ENCODE measurements around the gene CH25H. TPM values are rescaled to one million over a fixed set of nuclear protein-coding genes. Genes with fewer than 3 reads are reported as not detected.

CH25H gene
- total and polyA plus RNA-seq, 10 of the 15 experiments (the other 5 are each of a cell fraction or from before 2014, with no cell fraction given), result not detected

DNA sequence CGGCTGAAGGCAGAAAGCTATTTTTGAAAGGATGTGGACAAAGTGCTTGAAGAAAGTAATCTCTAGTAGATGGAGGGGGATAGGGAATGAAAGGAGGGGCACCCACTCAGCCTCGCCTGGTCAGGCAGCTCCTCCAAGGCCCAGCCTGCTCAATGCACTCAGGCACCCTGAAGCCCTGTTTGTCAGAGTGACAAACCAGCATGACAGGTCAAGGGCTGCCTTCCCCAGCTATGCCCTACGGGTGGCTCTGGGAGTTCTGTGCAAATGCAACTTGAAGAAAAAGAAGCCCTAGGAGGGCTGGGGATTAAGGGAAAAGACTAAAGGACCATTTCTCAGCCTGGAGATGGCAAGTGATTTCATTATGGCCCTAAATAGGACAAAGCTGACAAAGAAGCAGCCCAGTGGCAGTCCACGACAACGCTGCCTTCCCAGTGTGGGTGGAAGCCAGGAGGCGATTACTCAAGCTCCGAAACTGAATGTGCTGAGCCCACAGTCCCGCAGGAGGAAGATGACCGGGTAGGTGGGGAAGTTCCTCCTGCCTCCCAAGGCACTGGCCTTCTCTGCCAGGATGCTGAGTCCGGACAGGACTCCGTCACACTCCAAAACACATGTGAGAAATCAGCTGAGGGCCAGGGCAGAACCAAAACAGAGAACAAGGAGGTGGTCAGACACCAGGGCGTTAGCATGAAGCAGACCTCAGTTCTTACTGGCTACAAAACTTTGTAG, 28.1 kb upstream of the CH25H start:
- Histone ChIP-seq H3K9ac (ENCODE audit: control insufficient read depth, insufficient read depth, low read length) (no peak overlapping the region), H3K4me2 (ENCODE audit: control insufficient read depth, insufficient read depth) (no peak overlapping the region), H3K4me3 (no peak overlapping the region), H2AFZ (ENCODE audit: control insufficient read depth, low read depth, low read length) (no peak overlapping the region), H3K9me3 (replicated peaks; ENCODE audit: control insufficient read depth, insufficient read depth, low read length) (no peaks in the 10 kb centered on the region), H4K20me1 (ENCODE audit: control insufficient read depth, insufficient read depth) (no peaks in the 10 kb centered on the region), H3K27ac (ENCODE audit: control insufficient read depth, insufficient read depth) (no peak overlapping the region), H3K36me3 (ENCODE audit: control insufficient read depth in 2 of 2, insufficient read depth in 2 of 2, low read length in 1 of 2) (peaks cover 0 to 5% of the 10 kb centered on the region in 2 experiments; a peak in 2 of 4 replicates), H3K27me3 (replicated peaks in 1 of 2; ENCODE audit: control insufficient read depth in 2 of 2, insufficient read depth in 2 of 2, low read length in 1 of 2) (no peaks in the 10 kb centered on the region), H3K79me2 (ENCODE audit: control insufficient read depth, insufficient read depth, low read length) (no peaks in the 10 kb centered on the region), H3K4me1 (ENCODE audit: control insufficient read depth, insufficient read depth, low read length) (no peaks in the 10 kb centered on the region)
- ChIA-PET SMC1A (ENCODE audit: uncharacterized antibody, unreplicated experiment) (interaction anchor here (1.0 to 1.2 kb wide), 3 partner anchors 9 to 17 kb away, joined by 3 to 4 read pairs (median 3); no protein-coding TSS in a partner anchor), RAD21 (ENCODE audit: unreplicated experiment) (no interaction called here), CTCF (interaction anchor here (1.3 to 2.8 kb wide), 5 partner anchors 9 to 184 kb away, joined by 5 to 16 read pairs (median 6); no protein-coding TSS in a partner anchor), POLR2A (no interaction called here)
- 88% methylated on average over 12 of the region's 12 CpGs for WGBS (ENCODE audit: insufficient coverage, insufficient replicate concordance, low lambda C conversion rate, missing lambda C conversion rate)
- no TSS peak for BruUV-seq (replicated peaks)
- intact Hi-C loops (cut with micrococcal nuclease; ENCODE audit: unreplicated experiment) (no loop called here), in situ Hi-C loops (cut with MboI) (no loop called here)
- no peak for ATAC-seq
- FAIRE-seq, result no peak
- DNase-seq (ENCODE audit: low read depth, low spot score), result no peak
- TF ChIP-seq CHD1 (IDR thresholded peaks at IDR 0.05; ENCODE audit: low read depth, low read length), result no peak
- TF ChIP-seq KDM1A (IDR thresholded peaks at IDR 0.05; ENCODE audit: borderline replicate concordance), result no peak
- no peak for TF ChIP-seq JUNB (IDR thresholded peaks at IDR 0.05)
- TF ChIP-seq, protein P1, sequence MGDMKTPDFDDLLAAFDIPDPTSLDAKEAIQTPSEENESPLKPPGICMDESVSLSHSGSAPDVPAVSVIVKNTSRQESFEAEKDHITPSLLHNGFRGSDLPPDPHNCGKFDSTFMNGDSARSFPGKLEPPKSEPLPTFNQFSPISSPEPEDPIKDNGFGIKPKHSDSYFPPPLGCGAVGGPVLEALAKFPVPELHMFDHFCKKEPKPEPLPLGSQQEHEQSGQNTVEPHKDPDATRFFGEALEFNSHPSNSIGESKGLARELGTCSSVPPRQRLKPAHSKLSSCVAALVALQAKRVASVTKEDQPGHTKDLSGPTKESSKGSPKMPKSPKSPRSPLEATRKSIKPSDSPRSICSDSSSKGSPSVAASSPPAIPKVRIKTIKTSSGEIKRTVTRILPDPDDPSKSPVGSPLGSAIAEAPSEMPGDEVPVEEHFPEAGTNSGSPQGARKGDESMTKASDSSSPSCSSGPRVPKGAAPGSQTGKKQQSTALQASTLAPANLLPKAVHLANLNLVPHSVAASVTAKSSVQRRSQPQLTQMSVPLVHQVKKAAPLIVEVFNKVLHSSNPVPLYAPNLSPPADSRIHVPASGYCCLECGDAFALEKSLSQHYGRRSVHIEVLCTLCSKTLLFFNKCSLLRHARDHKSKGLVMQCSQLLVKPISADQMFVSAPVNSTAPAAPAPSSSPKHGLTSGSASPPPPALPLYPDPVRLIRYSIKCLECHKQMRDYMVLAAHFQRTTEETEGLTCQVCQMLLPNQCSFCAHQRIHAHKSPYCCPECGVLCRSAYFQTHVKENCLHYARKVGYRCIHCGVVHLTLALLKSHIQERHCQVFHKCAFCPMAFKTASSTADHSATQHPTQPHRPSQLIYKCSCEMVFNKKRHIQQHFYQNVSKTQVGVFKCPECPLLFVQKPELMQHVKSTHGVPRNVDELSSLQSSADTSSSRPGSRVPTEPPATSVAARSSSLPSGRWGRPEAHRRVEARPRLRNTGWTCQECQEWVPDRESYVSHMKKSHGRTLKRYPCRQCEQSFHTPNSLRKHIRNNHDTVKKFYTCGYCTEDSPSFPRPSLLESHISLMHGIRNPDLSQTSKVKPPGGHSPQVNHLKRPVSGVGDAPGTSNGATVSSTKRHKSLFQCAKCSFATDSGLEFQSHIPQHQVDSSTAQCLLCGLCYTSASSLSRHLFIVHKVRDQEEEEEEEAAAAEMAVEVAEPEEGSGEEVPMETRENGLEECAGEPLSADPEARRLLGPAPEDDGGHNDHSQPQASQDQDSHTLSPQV (IDR thresholded peaks at IDR 0.05), result no peak
- no peak for TF ChIP-seq BCL11A (IDR thresholded peaks at IDR 0.05; ENCODE audit: low read depth, low read length)
- TF ChIP-seq, protein P2, sequence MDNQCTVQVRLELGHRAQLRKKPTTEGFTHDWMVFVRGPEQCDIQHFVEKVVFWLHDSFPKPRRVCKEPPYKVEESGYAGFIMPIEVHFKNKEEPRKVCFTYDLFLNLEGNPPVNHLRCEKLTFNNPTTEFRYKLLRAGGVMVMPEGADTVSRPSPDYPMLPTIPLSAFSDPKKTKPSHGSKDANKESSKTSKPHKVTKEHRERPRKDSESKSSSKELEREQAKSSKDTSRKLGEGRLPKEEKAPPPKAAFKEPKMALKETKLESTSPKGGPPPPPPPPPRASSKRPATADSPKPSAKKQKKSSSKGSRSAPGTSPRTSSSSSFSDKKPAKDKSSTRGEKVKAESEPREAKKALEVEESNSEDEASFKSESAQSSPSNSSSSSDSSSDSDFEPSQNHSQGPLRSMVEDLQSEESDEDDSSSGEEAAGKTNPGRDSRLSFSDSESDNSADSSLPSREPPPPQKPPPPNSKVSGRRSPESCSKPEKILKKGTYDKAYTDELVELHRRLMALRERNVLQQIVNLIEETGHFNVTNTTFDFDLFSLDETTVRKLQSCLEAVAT (IDR thresholded peaks at IDR 0.05), result no peak
- no peak for TF ChIP-seq CHD2 (IDR thresholded peaks at IDR 0.05; ENCODE audit: borderline replicate concordance, low read depth, low read length)
- TF ChIP-seq ZNF622 (IDR thresholded peaks at IDR 0.05), result no peak
- TF ChIP-seq, protein P3, sequence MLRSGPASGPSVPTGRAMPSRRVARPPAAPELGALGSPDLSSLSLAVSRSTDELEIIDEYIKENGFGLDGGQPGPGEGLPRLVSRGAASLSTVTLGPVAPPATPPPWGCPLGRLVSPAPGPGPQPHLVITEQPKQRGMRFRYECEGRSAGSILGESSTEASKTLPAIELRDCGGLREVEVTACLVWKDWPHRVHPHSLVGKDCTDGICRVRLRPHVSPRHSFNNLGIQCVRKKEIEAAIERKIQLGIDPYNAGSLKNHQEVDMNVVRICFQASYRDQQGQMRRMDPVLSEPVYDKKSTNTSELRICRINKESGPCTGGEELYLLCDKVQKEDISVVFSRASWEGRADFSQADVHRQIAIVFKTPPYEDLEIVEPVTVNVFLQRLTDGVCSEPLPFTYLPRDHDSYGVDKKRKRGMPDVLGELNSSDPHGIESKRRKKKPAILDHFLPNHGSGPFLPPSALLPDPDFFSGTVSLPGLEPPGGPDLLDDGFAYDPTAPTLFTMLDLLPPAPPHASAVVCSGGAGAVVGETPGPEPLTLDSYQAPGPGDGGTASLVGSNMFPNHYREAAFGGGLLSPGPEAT (IDR thresholded peaks at IDR 0.05; ENCODE audit: low read depth), result no peak
- TF ChIP-seq ZNF24 (IDR thresholded peaks at IDR 0.05), result no peak
- no peak for TF ChIP-seq MYC (IDR thresholded peaks at IDR 0.05; ENCODE audit: insufficient read depth, insufficient read length, insufficient replicate concordance, low read length, severe bottlenecking)
- TF ChIP-seq, protein P4, sequence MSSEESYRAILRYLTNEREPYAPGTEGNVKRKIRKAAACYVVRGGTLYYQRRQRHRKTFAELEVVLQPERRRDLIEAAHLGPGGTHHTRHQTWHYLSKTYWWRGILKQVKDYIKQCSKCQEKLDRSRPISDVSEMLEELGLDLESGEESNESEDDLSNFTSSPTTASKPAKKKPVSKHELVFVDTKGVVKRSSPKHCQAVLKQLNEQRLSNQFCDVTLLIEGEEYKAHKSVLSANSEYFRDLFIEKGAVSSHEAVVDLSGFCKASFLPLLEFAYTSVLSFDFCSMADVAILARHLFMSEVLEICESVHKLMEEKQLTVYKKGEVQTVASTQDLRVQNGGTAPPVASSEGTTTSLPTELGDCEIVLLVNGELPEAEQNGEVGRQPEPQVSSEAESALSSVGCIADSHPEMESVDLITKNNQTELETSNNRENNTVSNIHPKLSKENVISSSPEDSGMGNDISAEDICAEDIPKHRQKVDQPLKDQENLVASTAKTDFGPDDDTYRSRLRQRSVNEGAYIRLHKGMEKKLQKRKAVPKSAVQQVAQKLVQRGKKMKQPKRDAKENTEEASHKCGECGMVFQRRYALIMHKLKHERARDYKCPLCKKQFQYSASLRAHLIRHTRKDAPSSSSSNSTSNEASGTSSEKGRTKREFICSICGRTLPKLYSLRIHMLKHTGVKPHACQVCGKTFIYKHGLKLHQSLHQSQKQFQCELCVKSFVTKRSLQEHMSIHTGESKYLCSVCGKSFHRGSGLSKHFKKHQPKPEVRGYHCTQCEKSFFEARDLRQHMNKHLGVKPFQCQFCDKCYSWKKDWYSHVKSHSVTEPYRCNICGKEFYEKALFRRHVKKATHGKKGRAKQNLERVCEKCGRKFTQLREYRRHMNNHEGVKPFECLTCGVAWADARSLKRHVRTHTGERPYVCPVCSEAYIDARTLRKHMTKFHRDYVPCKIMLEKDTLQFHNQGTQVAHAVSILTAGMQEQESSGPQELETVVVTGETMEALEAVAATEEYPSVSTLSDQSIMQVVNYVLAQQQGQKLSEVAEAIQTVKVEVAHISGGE (CRISPR knock-in tag; IDR thresholded peaks at IDR 0.05), result no peak
